Stromal cell of bone marrow (primary cell): Measurements from ENCODE around the gene KRTAP5-8.
"Not testable (repeated sequence)": the region's sequence is repeated elsewhere in the genome, so short reads cannot be mapped to it uniquely, and the experiment has no call there.

Experiments
- DNase-seq: peaks from one replicate; pipeline ENCODE4 v3.0.0-alpha.2; 2012; ENCODE audit warnings: low read depth

The KRTAP5-8 gene

GRCh38 chr11:71537977-71538665 lies at the start of gene KRTAP5-8:
Gene KRTAP5-8 (plus strand): TSS chr11:71538025. CDS start chr11:71538056, 31 bp downstream.
- not testable (repeated sequence) for DNase-seq

GRCh38 chr11:71488681-71489270 lies 49.0 kb upstream of the KRTAP5-8 start:
- no peak for DNase-seq

- DNase-seq = no peak
Observed at GRCh38 chr11:71489311-71490043, 48.3 kb upstream of the KRTAP5-8 start.

- no peak for DNase-seq
Observed at GRCh38 chr11:71490044-71490730, 47.6 kb upstream of the KRTAP5-8 start.

- DNase-seq = no peak
Observed at GRCh38 chr11:71490731-71491390, 47.0 kb upstream of the KRTAP5-8 start.

DNA sequence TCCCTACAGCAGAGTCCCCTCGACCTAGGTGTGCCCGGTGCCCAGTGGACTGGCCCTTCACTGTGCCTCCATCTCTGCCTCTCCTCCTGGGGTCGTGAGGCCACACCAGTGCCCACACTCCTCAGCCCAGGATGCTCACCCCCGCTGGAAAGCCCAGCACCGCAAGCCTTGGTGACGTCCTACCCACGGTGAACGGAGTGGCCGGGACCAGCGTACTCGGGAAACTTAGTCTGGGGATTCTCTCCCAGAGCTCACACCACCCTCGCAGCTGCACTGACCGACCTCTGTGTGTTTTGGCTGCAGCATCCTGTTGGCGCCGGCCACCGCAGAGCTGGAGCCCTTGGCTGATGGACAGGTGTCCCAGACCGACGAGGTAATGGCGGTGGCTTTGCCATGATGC lies 46.3 kb upstream of the KRTAP5-8 start:
- DNase-seq = no peak

DNA sequence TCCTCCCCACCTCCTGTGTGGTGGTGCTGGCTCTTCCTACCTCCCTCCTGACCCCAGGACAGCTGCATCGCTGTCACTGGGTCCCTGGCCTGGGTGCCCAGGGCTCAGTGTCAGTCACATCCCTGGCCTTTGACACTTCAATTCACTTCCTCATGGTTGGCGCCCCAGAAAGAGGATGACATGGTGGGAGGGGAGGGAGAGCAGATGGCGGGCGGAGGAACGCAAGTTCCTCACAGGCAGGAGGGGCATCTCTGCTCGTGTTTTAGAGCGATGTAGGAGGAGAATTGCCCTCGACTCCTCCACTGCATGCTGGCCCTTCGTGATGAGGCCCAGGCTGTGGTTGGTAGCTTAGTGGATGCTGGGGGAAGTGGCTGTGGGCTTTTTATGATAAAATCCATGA lies 45.9 kb upstream of the KRTAP5-8 start:
- DNase-seq = no peak

DNA sequence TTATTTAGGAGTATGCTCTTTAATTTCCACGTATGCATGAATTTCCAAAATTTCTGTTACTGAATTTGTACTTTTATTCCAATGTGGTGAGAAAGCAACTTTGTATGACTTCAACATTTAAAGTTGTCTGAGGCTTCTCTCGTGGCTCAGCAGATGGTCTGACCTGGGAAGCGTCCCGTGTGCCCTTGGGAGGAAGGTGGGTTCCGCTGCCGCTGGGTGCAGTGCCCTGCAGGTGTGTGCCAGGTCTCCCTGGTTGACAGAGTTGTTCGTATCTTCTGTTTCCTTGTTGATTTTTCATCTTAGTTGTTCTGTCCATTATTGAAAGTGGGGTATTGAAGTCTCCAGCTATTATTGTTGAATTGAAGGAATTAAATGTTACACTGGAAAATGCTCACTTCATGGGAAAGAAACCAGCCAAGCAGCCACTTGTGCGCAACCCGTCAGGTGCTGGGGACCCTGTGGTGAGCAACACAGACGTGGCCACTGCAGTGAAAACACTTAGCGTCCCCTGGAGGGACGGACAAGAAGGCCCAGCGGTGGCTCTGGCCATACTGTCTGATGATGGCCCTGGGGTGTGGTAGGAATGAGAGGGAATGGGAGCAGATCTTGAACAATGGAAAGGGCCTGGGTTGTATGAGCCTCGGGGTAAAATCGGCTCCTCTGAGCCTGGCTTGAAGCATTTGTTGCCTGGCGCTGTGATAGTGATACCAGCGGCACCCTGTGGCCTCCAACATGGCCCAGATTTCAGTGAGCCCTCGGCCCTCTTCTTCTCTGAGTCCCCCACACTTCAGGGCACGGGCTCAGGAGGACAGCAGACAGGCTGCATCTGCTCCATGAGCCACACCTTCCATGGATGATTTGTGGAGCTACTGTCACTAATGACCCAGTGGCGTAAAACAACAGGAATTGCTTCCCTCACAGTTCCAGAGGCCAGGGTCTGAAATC lies 42.3 kb upstream of the KRTAP5-8 start:
- no peak for DNase-seq

- no peak for DNase-seq
Observed at GRCh38 chr11:71496421-71496820, 41.4 kb upstream of the KRTAP5-8 start.

- no peak for DNase-seq
Observed at GRCh38 chr11:71498091-71498490, 39.7 kb upstream of the KRTAP5-8 start.

GRCh38 chr11:71499125-71499524 lies 38.7 kb upstream of the KRTAP5-8 start:
- no peak for DNase-seq

GRCh38 chr11:71499546-71499945 lies 38.3 kb upstream of the KRTAP5-8 start:
- no peak for DNase-seq

- no peak for DNase-seq
Observed at GRCh38 chr11:71500601-71501021, 37.2 kb upstream of the KRTAP5-8 start.

- DNase-seq = no peak
Observed at GRCh38 chr11:71501071-71501985, 36.5 kb upstream of the KRTAP5-8 start.

DNA sequence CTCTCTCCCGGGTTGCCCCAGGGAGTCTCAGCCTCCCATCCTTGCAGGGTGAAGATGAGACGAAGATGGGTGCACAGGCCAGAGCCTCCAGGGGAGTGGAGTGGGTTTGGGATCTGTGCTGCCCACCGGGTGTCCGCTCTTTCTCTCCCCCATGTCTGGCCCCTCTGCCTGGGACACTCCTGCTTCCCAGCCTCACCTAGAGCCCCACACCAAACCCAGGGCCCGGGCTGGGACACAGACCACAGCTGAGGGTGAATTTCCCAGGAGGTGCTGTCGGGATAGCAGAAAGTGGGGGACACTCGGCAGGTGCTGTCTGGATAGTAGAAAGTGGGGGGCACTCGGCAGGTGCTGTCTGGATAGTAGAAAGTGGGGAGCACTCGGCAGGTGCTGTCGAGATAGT lies 35.8 kb upstream of the KRTAP5-8 start:
- DNase-seq = no peak

DNA sequence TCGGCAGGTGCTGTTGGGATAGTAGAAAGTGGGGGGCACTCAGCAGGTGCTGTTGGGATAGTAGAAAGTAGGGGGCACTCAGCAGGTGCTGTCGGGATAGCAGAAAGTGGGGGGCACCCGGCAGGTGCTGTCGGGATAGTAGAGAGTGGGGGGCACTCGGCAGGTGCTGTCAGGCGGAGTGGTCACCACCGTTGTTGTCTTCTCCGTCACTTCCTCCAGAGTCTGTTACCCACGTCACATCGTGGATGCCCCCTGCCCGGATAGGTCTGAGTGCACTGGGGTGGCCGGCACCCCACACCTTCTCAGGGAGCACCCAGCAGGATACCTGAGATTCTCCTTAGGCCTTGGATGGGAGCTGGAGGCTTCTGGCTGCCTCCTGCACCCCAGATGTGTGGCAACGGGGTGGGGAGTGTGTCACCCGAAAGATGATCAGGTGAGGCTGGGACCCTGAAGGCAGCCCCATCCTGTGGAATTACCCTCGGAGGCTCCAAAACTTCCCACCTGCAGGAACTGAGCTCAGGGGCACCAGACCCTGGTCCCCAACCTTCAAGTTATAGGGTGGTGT lies 34.9 kb upstream of the KRTAP5-8 start:
- DNase-seq = no peak

DNA sequence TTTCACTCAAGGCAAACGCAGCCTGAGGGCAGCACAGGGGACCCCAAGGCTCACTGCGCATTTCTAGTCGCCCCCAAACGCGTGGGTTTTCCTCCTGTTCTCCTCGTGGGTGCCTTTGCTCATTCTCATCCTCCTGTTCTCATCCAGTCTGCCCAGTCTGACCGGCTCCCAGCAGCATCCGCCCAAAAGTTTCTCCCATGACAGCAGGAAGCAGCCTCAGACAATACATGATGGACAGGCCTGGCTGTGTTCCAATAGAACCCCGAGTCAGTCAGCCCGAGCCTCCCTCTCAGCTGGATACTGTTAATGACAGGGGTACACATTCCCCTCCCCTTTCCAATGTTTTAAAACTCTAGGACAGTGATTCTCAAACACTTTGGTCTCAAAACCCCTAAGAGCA lies 33.3 kb upstream of the KRTAP5-8 start:
- no peak for DNase-seq

DNA sequence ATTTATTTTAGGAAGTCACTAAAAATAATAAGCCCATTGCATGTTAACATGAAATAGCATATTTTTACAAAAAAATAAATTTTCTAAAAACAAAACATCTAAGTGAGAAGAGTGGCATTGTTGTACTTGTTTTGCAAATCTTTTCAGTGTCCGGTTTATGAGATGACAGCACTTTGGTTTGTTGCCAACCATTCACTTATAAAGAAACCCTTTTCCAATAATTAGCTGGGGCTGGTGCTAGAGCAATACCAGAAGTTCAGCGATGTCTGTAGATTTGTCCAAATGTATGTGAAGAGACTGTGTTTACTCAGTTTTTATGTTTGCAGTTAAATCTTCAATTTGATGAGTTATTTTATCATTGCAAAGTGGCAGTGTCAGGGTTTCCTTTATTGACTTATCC lies 32.8 kb upstream of the KRTAP5-8 start:
- DNase-seq = no peak

DNA sequence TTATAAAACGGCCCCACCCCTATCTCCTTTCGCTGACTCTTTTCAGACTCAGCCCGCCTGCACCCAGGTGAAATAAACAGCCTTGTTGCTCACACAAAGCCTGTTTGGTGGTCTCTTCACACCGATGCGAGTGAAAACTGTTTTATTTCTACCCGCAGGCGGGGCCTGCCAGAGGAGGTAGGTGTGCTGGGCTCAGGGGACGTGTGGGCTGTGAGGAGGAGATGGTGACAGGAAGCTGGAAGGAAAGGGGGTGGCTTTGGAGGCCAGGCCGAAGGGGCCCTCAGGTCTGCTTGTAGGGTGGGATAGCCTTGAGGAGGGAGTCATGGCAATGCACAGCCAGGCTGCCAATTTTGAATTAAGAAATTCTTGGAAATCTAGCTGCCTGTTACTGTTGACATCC lies 32.0 kb upstream of the KRTAP5-8 start:
- DNase-seq = no peak

DNA sequence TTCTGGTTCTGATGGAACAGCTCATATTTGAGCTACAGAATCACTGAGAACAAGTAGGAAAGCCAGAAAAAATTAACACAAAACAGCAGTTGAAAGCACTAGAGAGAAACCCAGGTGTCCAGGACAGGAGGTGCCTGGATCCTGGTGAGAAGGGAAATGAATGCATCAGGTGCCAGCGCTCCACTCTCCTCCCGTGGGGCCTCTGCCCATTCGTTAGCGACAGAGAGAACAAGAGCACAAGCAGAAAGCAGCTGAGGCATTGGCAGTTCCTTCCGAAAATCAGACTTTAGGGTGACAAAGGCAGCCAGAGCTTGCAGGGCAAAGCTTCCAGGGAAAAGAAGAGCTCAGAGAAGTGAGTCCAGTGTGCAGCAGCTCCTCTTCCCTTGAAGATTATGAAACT lies 30.7 kb upstream of the KRTAP5-8 start:
- DNase-seq = no peak
